Tibial nerve (tissue), 4 donors: ENCODE data around the gene LIPA. TPM values are rescaled to one million over a fixed set of nuclear protein-coding genes. Genes with fewer than 3 reads are reported as not detected.

ENCODE experiments used
- DNase-seq, 2 donors: peaks; one replicate each; pipeline ENCODE4 v3.0.0-alpha.2; 2019; ENCODE audit warnings: low spot score in 2 of 2
- H3K27ac ChIP-seq, 4 donors: fragments of 200-600 bp; sonication (generic) in 3 of 4; one replicate each; pipeline ENCODE4 v1.5.1; 2017 to 2019; ENCODE audit warnings: mild to moderate bottlenecking in 1 of 4
- H3K27me3 ChIP-seq, 2 donors: fragments of 200-600 bp; sonication (generic) in 1 of 2; one replicate each; pipeline versions ENCODE4 v1.5.1 to v1.6.0; 2017 to 2019
- H3K36me3 ChIP-seq, 3 donors: fragments of 200-600 bp; sonication (generic); one replicate each; pipeline ENCODE4 v1.5.1; 2018 to 2019
- H3K4me1 ChIP-seq, 4 donors: fragments of 200-600 bp; sonication (generic) in 3 of 4; one replicate each; pipeline ENCODE4 v1.5.1; 2017 to 2019
- H3K4me3 ChIP-seq, 4 donors: fragments of 200-600 bp; sonication (generic) in 3 of 4; one replicate each; pipeline ENCODE4 v1.5.1; 2017 to 2019; ENCODE audit warnings: mild to moderate bottlenecking in 1 of 4, moderate library complexity in 1 of 4
- H3K9me3 ChIP-seq, 4 donors: fragments of 200-600 bp; sonication (generic) in 3 of 4; one replicate each; pipeline ENCODE4 v1.5.1; 2017 to 2019
- CTCF ChIP-seq, 5 experiments: fragments of 200-600 bp in 3 of 5; fragments of 450-650 bp in 2 of 5; sonication (generic) in 3 of 5; IDR thresholded peaks; one replicate each; pipeline ENCODE4 v1.5.1; 2016 to 2019; ENCODE audit warnings: antibody characterized with exemption in 5 of 5, mild to moderate bottlenecking in 3 of 5, moderate library complexity in 2 of 5
- EP300 ChIP-seq, 2 donors: sonication (generic); formaldehyde crosslinking; IDR thresholded peaks; one replicate each; pipeline ENCODE4 v1.6.1; 2017; ENCODE audit warnings: antibody characterized with exemption in 2 of 2, mild to moderate bottlenecking in 1 of 2
- POLR2A ChIP-seq, 2 donors: fragments of 450-650 bp; IDR thresholded peaks; one replicate each; pipeline ENCODE4 v1.6.1; 2017; ENCODE audit warnings: antibody characterized with exemption in 2 of 2, mild to moderate bottlenecking in 2 of 2, moderate library complexity in 2 of 2
- WGBS, 2 donors: methylation state at CpG; one replicate each; pipeline ENCODE4 v1.1.5; 2018; 5-methylcytosine and 5-hydroxymethylcytosine counted together
- total RNA-seq, 4 donors: library from RNA; depleted of rRNA; stranded (reverse); fragments of >200 nt; gene quantifications; one replicate each; pipeline ENCODE4 v1.1.0, GENCODE V29; 2016

The LIPA gene
- total RNA-seq, 4 donors from 2014 or later: 36.6 to 57.9 (median 39.5) TPM

- no peak for DNase-seq
- Histone ChIP-seq H3K9me3 (no peaks in the 10 kb centered on the region), H3K27me3 (no peaks in the 10 kb centered on the region), H3K4me3 (no peak overlapping the region), H3K4me1 (peaks cover 0 to 14% (median 5%) of the 10 kb centered on the region in 4 donors), H3K27ac (no peak overlapping the region), H3K36me3 (peaks cover 0 to 17% (median 0%) of the 10 kb centered on the region in 3 donors)
- 33% methylated on average over 1 of the region's 1 CpG for WGBS, 2 donors
- TF ChIP-seq CTCF (IDR thresholded peaks at IDR 0.05) (no peak), POLR2A (IDR thresholded peaks at IDR 0.05) (no peak), EP300 (IDR thresholded peaks at IDR 0.05) (no peak)
Observed at GRCh38 chr10:89215511-89215910, 36.1 kb downstream of the LIPA start.

- Histone ChIP-seq H3K4me1 (peaks cover 0 to 12% (median 5%) of the 10 kb centered on the region in 4 donors), H3K9me3 (no peaks in the 10 kb centered on the region), H3K27me3 (no peaks in the 10 kb centered on the region), H3K36me3 (peaks cover 0 to 17% (median 0%) of the 10 kb centered on the region in 3 donors), H3K27ac (no peak overlapping the region), H3K4me3 (no peak overlapping the region)
- 71 to 75% methylated on average over 8 of the region's 8 CpGs for WGBS, 2 donors
- no peak for TF ChIP-seq POLR2A (IDR thresholded peaks at IDR 0.05)
- TF ChIP-seq EP300 (IDR thresholded peaks at IDR 0.05): no peak
- TF ChIP-seq CTCF (IDR thresholded peaks at IDR 0.05): no peak
- no peak for DNase-seq
Observed at GRCh38 chr10:89214566-89215165, 36.9 kb downstream of the LIPA start.

- TF ChIP-seq POLR2A (IDR thresholded peaks at IDR 0.05) (no peak), CTCF (IDR thresholded peaks at IDR 0.05) (peak in 4 of 5 experiments; percentile 52 to 80 (median 62)), EP300 (IDR thresholded peaks at IDR 0.05) (peak in 1 of 2 donors; percentile 16)
- peaks cover 0 to 15% (median 5%) of the 10 kb centered on the region in 4 donors for H3K4me1 ChIP-seq
Observed at GRCh38 chr10:89213191-89213808, 38.3 kb downstream of the LIPA start.

GRCh38 chr10:89210794-89211425 lies 40.7 kb downstream of the LIPA start:
- H3K27me3 ChIP-seq: peaks cover 0 to 20% of the 10 kb centered on the region in 2 donors
- H3K4me1 ChIP-seq: peaks cover 0 to 20% (median 8%) of the 10 kb centered on the region in 4 donors
- H3K36me3 ChIP-seq: peaks cover 0 to 17% (median 0%) of the 10 kb centered on the region in 3 donors
- DNase-seq: no peak
- no peaks in the 10 kb centered on the region for H3K9me3 ChIP-seq
- 95 to 99% methylated on average over 3 of the region's 3 CpGs for WGBS, 2 donors
- no peak overlapping the region for H3K4me3 ChIP-seq
- no peak overlapping the region for H3K27ac ChIP-seq
- TF ChIP-seq CTCF (IDR thresholded peaks at IDR 0.05): no peak
- no peak for TF ChIP-seq EP300 (IDR thresholded peaks at IDR 0.05)
- no peak for TF ChIP-seq POLR2A (IDR thresholded peaks at IDR 0.05)

More at GRCh38 chr10:89213191-89213808, 38.3 kb downstream of the LIPA start:
- H3K27me3 ChIP-seq: peaks cover 0 to 5% of the 10 kb centered on the region in 2 donors
- no peak overlapping the region for H3K27ac ChIP-seq
- H3K36me3 ChIP-seq: peaks cover 0 to 17% (median 0%) of the 10 kb centered on the region in 3 donors
- WGBS, 2 donors: 42 to 44% methylated on average over 8 of the region's 8 CpGs
- no peak overlapping the region for H3K4me3 ChIP-seq
- no peaks in the 10 kb centered on the region for H3K9me3 ChIP-seq
- DNase-seq: no peak

- TF ChIP-seq EP300 (IDR thresholded peaks at IDR 0.05): no peak
- TF ChIP-seq POLR2A (IDR thresholded peaks at IDR 0.05): no peak
- TF ChIP-seq CTCF (IDR thresholded peaks at IDR 0.05): no peak
- Histone ChIP-seq H3K36me3 (peaks cover 0 to 5% (median 0%) of the 10 kb centered on the region in 3 donors), H3K27me3 (peaks cover 0 to 20% of the 10 kb centered on the region in 2 donors), H3K9me3 (no peaks in the 10 kb centered on the region), H3K27ac (no peak overlapping the region), H3K4me3 (no peak overlapping the region), H3K4me1 (peaks cover 0 to 20% (median 8%) of the 10 kb centered on the region in 4 donors)
- 91 to 95% methylated on average over 5 of the region's 5 CpGs for WGBS, 2 donors
- DNase-seq: no peak
Observed at GRCh38 chr10:89209718-89210117, 41.9 kb downstream of the LIPA start.
